Epithelial cell of esophagus (primary cell): ENCODE data around the gene BORCS8.

Source experiments
- DNase-seq: peaks from one replicate; pipeline ENCODE4 v3.0.0; 2010; ENCODE audit warnings: low read depth
- H3K4me3 ChIP-seq: 2 replicates; pipeline ENCODE4 v1.5.1; 2011; ENCODE audit warnings: mild to moderate bottlenecking, low read length, control low read depth
- TF ChIP-seq, protein P1 (sequence below): IDR thresholded peaks from 2 replicates; pipeline ENCODE4 v1.5.1; 2011; ENCODE audit warnings: low read depth, mild to moderate bottlenecking, low read length, control low read depth, inconsistent platforms; ENCODE audit not compliant: insufficient read depth; ENCODE audit errors: missing control alignments

Gene BORCS8

DNA sequence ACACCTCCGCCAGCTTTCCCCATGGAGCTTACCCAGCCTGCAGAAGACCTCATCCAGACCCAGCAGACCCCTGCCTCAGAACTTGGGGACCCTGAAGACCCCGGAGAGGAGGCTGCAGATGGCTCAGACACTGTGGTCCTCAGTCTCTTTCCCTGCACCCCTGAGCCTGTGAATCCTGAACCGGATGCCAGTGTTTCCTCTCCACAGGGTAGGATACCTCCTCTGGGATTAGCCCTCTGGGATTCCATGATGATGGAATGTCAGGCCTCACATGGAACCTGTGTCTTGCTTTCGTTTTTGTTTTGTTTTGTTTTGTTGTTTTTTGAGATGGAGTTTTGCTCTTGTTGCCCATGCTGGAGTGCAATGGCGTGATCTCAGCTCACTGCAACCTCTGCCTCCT, 2.0 kb upstream of the BORCS8 start:
- TF ChIP-seq, protein P1, sequence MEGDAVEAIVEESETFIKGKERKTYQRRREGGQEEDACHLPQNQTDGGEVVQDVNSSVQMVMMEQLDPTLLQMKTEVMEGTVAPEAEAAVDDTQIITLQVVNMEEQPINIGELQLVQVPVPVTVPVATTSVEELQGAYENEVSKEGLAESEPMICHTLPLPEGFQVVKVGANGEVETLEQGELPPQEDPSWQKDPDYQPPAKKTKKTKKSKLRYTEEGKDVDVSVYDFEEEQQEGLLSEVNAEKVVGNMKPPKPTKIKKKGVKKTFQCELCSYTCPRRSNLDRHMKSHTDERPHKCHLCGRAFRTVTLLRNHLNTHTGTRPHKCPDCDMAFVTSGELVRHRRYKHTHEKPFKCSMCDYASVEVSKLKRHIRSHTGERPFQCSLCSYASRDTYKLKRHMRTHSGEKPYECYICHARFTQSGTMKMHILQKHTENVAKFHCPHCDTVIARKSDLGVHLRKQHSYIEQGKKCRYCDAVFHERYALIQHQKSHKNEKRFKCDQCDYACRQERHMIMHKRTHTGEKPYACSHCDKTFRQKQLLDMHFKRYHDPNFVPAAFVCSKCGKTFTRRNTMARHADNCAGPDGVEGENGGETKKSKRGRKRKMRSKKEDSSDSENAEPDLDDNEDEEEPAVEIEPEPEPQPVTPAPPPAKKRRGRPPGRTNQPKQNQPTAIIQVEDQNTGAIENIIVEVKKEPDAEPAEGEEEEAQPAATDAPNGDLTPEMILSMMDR: no peak
- no peak for DNase-seq
- peak overlapping the region; percentile 98 for H3K4me3 ChIP-seq

DNA sequence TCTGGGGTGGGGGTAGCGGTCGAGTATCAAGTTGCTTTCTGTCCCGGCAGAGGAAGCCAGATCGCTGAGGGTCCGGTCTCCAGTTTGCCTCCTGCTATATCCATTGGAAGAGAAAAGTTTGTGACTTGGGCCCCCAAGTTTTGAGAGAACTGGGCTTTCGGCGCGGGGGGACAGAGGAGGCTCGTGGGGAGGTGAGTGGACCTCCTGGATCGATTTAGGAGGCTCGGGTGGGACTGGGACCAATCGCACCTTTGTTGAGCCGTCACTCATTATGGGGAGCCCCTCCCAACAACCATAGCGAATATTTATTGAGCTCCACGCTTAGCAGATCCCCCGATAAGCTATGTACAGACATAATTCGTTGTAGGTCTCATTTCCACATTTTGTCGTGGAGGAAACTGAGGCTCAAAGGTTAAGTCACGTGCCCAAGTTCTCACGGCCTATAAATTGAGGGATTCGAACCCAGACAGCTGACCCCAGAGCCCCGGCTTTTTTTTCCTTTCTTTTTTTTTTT, 1.0 kb upstream of the BORCS8 start:
- no peak for DNase-seq
- H3K4me3 ChIP-seq: peak overlapping the region; percentile 98
- TF ChIP-seq, protein P1: no peak

DNA sequence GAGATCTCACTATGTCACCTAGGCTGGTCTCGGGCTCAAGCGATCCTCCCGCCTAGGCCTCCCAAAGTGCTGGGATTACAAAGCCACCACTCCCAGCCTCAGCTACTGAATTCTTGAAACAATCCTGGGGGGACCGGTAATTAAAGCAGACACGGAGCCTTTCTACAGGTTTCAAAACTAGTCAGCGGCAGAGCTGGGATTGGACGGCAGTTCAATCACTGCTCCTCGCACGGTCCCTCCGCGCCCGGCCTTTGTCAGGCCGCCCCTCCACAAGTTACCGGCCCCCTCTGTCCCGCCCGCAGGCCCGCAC, 229 bp downstream of the BORCS8 start:
- DNase-seq: no peak
- H3K4me3 ChIP-seq: peak overlapping the region; percentile 98
- TF ChIP-seq, protein P1: no peak

DNA sequence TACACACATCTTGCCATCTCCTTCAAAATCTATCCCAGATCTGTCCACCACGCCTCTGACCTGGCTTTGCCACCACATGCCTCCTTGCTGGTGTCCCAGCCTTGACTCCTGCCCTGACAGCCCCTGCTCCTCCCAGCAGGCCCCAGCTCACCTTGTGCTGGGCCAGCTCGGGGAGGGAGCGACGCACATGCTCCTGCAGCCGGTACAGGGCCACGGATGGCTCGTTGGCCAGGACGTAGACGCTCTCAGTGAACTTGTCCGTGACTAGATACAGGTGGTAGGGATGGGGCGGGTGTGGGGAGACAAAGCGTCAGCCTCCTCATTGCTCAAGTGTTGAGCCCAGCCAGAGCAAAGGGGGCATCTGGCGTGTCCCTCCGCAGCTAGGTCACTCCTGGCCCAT, 5.2 kb downstream of the BORCS8 start:
- no peak overlapping the region for H3K4me3 ChIP-seq

DNA sequence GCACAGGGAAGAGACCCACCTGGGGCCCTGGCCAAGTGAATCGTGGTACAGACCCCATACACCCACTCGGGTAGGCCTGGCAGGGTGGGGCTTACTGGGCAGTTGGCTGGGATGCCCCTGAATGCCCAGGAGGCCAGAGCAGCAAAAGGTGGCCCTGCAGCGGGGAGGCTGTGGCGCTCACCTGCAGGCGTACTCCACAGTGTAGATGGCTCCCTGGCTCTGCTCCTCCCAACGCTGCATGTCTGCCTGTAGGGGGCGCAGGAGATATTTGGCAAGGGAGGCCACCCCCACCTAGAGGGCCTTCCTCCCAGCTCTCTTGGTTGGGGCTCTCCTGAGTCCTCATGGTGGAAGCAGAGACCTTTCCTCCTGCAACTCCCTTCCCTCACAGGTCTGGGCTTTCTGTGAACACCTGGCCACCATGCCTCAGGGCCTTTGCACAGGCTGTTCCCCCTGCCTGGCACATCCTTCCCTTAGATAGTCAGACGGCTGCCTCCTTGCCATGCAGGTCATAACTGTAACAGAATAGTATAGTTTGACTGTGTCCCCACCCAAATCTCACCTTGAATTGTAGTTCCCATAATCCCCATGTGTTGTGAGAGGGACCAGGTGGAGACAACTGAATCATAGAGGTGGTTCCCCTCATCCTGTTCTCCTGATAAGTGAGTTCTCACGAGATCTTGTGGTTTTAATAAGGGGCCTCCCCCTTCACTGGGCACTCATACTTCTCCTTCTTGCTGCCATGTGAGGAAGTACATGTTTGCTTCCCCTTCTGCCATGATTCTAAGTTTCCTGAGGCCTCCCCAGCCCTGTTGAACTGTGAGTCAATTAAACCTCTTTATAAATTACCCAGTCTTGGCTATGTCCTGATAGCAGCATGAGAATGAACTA, 5.9 kb downstream of the BORCS8 start:
- H3K4me3 ChIP-seq: no peak overlapping the region
- peak; percentile 67 for DNase-seq
- TF ChIP-seq, protein P1: peak; percentile 52

More for the DNA sequence above, 5.2 kb downstream of the BORCS8 start:
- TF ChIP-seq, protein P1: no peak
- DNase-seq: no peak

DNA sequence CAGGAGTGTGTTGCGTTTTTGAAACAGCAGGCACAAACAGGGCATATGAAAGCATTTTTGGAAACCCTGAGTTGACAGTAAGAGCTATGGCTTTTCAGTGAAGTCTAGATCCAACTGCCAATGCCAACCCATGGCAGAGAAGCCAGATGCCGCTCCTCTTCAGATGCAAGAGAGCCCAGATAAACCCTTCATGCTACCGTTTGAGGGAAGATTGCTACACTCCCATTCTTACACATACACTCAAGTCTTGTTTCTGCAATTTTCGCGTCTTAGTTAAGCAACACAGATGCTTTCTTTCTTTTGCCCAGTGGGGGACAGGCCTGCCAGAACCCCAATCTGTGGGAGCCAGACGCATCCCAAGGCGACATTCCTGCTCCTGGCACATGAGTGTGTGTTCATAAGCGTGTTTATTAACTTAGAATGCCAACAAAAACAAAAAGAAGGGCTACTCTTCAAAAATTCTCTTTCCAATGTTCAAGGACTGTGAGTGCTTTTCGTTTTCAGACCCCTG, 10.4 kb downstream of the BORCS8 start:
- DNase-seq: no peak
- TF ChIP-seq, protein P1: no peak
- no peak overlapping the region for H3K4me3 ChIP-seq
